Ascending aorta (tissue), 2 donors: ENCODE measurements around the gene TRIM47. TPM values are rescaled to one million over a fixed set of nuclear protein-coding genes. Genes with fewer than 3 reads are reported as not detected.

ENCODE experiments used
- DNase-seq, 2 donors: peaks; one replicate each; pipeline ENCODE4 v3.0.0-alpha.2; 2019; ENCODE audit warnings: low spot score in 2 of 2
- H3K27ac ChIP-seq, 2 donors: fragments of 200-600 bp; sonication (generic); one replicate each; pipeline ENCODE4 v1.5.1; 2016 to 2017; ENCODE audit warnings: mild to moderate bottlenecking in 1 of 2
- H3K27me3 ChIP-seq: fragments of 200-600 bp; sonication (generic); one replicate; pipeline ENCODE4 v1.5.1; 2017
- H3K36me3 ChIP-seq, 2 donors: fragments of 200-600 bp; sonication (generic); one replicate each; pipeline ENCODE4 v1.5.1; 2016
- H3K4me1 ChIP-seq, 2 donors: fragments of 200-600 bp; sonication (generic); one replicate each; pipeline ENCODE4 v1.5.1; 2016 to 2017; ENCODE audit warnings: mild to moderate bottlenecking in 1 of 2
- H3K4me3 ChIP-seq, 2 donors: fragments of 200-600 bp; sonication (generic); one replicate each; pipeline ENCODE4 v1.5.1; 2016 to 2017; ENCODE audit warnings: mild to moderate bottlenecking in 1 of 2
- H3K9me3 ChIP-seq, 2 donors: fragments of 200-600 bp; sonication (generic); one replicate each; pipeline ENCODE4 v1.5.1; 2016
- intact Hi-C: fragments of 100-400 bp; cut with DNase I; formaldehyde crosslinking; loops from one replicate; pipeline ENCODE4 v1.15.1; 2023
- total RNA-seq: library from RNA; depleted of rRNA; stranded (reverse); fragments of >200 nt; gene quantifications from one replicate; pipeline ENCODE4 v1.1.0, GENCODE V29; 2016
- TF ChIP-seq, protein P1 (sequence below), 3 experiments: fragments of 200-600 bp in 2 of 3; fragments of 450-650 bp in 1 of 3; sonication (generic) in 2 of 3; IDR thresholded peaks; one replicate each; pipeline ENCODE4 v1.5.1; 2016 to 2019; ENCODE audit warnings: antibody characterized with exemption in 3 of 3, mild to moderate bottlenecking in 1 of 3, moderate library complexity in 1 of 3

Gene TRIM47
- 132 TPM for total RNA-seq

- Histone ChIP-seq H3K27ac (peak within 1 kb of the TSS; percentile 96 to 99), H3K4me3 (peak within 1 kb of the TSS; percentile 85 to 96), H3K27me3 (no peaks in the 10 kb centered on the region), H3K36me3 (peaks cover 13% of the 10 kb centered on the region in 2 donors), H3K4me1 (peaks cover 27 to 40% of the 10 kb centered on the region in 2 donors), H3K9me3 (no peaks in the 10 kb centered on the region)
- peak in 1 of 2 donors; percentile 88 for DNase-seq
- TF ChIP-seq, protein P1, sequence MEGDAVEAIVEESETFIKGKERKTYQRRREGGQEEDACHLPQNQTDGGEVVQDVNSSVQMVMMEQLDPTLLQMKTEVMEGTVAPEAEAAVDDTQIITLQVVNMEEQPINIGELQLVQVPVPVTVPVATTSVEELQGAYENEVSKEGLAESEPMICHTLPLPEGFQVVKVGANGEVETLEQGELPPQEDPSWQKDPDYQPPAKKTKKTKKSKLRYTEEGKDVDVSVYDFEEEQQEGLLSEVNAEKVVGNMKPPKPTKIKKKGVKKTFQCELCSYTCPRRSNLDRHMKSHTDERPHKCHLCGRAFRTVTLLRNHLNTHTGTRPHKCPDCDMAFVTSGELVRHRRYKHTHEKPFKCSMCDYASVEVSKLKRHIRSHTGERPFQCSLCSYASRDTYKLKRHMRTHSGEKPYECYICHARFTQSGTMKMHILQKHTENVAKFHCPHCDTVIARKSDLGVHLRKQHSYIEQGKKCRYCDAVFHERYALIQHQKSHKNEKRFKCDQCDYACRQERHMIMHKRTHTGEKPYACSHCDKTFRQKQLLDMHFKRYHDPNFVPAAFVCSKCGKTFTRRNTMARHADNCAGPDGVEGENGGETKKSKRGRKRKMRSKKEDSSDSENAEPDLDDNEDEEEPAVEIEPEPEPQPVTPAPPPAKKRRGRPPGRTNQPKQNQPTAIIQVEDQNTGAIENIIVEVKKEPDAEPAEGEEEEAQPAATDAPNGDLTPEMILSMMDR (IDR thresholded peaks at IDR 0.05), result no peak
- intact Hi-C loops, result loop anchor here (1.0 to 10.0 kb wide), 3 partner anchors 18 to 214 kb away; partner anchors contain the start of genes RECQL5, SAP30BP and TRIM65
These were observed at the start of gene TRIM47 for GRCh38 chr17:75878174-75878998. Gene TRIM47, minus strand, starts transcription at chr17:75878581. Its CDS starts 33 bp downstream, at chr17:75878548.

GRCh38 chr17:75927286-75927922 lies 49.0 kb upstream of the TRIM47 start:
- TF ChIP-seq, protein P1 (IDR thresholded peaks at IDR 0.05), result peak in 2 of 3 experiments; percentile 18 to 23
- no peak for DNase-seq
- H3K27me3 ChIP-seq, result no peaks in the 10 kb centered on the region
- no peak overlapping the region for H3K4me3 ChIP-seq
- no peaks in the 10 kb centered on the region for H3K9me3 ChIP-seq
- H3K36me3 ChIP-seq, result peaks cover 6 to 10% of the 10 kb centered on the region in 2 donors
- no peak overlapping the region for H3K27ac ChIP-seq
- H3K4me1 ChIP-seq, result no peaks in the 10 kb centered on the region
- intact Hi-C loops, result no loop called here

DNA sequence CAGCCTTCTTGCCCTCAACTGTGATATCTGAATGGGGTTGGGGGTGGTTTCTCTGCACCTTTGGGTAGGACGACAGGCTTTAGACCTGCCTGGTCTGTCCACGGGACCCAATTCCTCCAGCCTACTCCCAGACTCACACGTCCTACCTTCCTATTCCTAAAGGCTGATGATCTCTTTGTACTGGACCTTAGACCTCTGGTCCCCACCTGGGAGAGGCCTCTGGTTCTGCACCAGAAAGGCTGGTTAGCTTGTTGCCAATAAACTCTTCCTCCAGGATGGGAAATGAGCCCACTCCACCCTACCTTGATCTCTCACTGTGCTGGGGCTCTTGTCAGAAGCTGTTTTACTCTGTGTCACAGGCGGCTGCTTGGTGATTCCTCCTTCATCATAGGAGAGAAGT lies 48.1 kb upstream of the TRIM47 start:
- Histone ChIP-seq H3K9me3 (no peaks in the 10 kb centered on the region), H3K4me1 (no peaks in the 10 kb centered on the region), H3K4me3 (no peak overlapping the region), H3K27me3 (no peaks in the 10 kb centered on the region), H3K27ac (no peak overlapping the region), H3K36me3 (peaks cover 6 to 10% of the 10 kb centered on the region in 2 donors)
- intact Hi-C loops, result no loop called here
- TF ChIP-seq, protein P1 (IDR thresholded peaks at IDR 0.05), result no peak
- no peak for DNase-seq

- H3K4me1 ChIP-seq, result no peaks in the 10 kb centered on the region
- intact Hi-C loops, result no loop called here
- H3K9me3 ChIP-seq, result no peaks in the 10 kb centered on the region
- no peak for DNase-seq
- no peak overlapping the region for H3K27ac ChIP-seq
- peaks cover 6 to 10% of the 10 kb centered on the region in 2 donors for H3K36me3 ChIP-seq
- TF ChIP-seq, protein P1 (IDR thresholded peaks at IDR 0.05), result no peak
- H3K27me3 ChIP-seq, result no peaks in the 10 kb centered on the region
- H3K4me3 ChIP-seq, result no peak overlapping the region
These were observed 47.5 kb upstream of the TRIM47 start for GRCh38 chr17:75925912-75926311.

DNA sequence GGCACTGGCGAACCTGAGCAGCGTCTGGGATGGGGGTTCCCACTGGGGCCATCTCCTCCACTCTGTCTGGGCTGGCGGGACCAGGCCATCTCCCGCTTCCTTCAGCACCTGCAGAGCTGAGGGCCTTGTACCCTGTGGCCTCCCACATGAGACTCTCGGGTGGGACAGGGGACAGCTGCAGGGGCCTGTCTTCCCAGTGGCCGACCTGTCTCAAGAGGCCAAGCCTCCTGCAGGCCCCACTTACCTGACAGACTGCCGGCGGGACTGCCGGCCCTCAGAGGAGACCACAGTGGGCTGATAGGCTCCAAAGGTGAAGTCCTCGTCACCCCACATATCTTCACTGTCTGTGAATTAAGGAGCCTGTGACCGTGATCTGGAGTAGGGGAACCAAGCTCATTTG lies 46.7 kb upstream of the TRIM47 start:
- TF ChIP-seq, protein P1 (IDR thresholded peaks at IDR 0.05), result no peak
- no peak overlapping the region for H3K27ac ChIP-seq
- H3K36me3 ChIP-seq, result peaks cover 6 to 10% of the 10 kb centered on the region in 2 donors
- no peaks in the 10 kb centered on the region for H3K27me3 ChIP-seq
- no peak overlapping the region for H3K4me3 ChIP-seq
- no peaks in the 10 kb centered on the region for H3K4me1 ChIP-seq
- H3K9me3 ChIP-seq, result no peaks in the 10 kb centered on the region
- intact Hi-C loops, result no loop called here
- DNase-seq, result no peak
